Keratinocyte (primary cell): Measurements from ENCODE around the gene KMT2D. TPM values are rescaled to one million over a fixed set of nuclear protein-coding genes. Genes with fewer than 3 reads are reported as not detected.

Experiments
- DNase-seq: peaks from one replicate; pipeline ENCODE4 v3.0.0-alpha.2; 2011; ENCODE audit warnings: low read depth, missing footprints, low spot score
- FAIRE-seq: peaks from 2 replicates; lab custom pipeline; 2011; peaks lifted over from hg19 to GRCh38; lab: Jason Lieb, UNC
- H2AFZ ChIP-seq: 2 replicates; pipeline ENCODE4 v1.6.0; 2012; ENCODE audit warnings: low read length, control low read depth, inconsistent platforms; ENCODE audit not compliant: control insufficient read depth
- H3K27ac ChIP-seq: 2 replicates; pipeline ENCODE4 v1.5.1; 2011; ENCODE audit warnings: low read length; ENCODE audit not compliant: control insufficient read depth, insufficient read depth
- H3K27me3 ChIP-seq: 3 replicates; pipeline ENCODE4 v1.6.0; 2011; ENCODE audit warnings: low read length; ENCODE audit not compliant: control insufficient read depth, insufficient read depth; ENCODE audit errors: extremely low read depth
- H3K36me3 ChIP-seq, 2 experiments: 2 replicates in 1 of 2; 3 replicates in 1 of 2; pipeline ENCODE4 v1.5.1; 2011; ENCODE audit warnings: low read length in 2 of 2, mild to moderate bottlenecking in 1 of 2; ENCODE audit not compliant: control insufficient read depth in 2 of 2, insufficient read depth in 2 of 2; ENCODE audit errors: extremely low read depth in 1 of 2
- H3K4me1 ChIP-seq: 3 replicates; pipeline ENCODE4 v1.5.1; 2011; ENCODE audit warnings: low read length; ENCODE audit not compliant: control insufficient read depth, insufficient read depth; ENCODE audit errors: extremely low read depth
- H3K4me2 ChIP-seq: 3 replicates; pipeline ENCODE4 v1.6.0; 2011; ENCODE audit warnings: low read depth, low read length; ENCODE audit not compliant: control insufficient read depth, insufficient read depth; ENCODE audit errors: extremely low read depth
- H3K4me3 ChIP-seq, 3 experiments: fragments of 200-600 bp in 1 of 3; sonication (generic) in 1 of 3; 2 replicates in 2 of 3; 3 replicates in 1 of 3; pipeline ENCODE4 v1.5.1; 2011 to 2016; ENCODE audit warnings: low read length in 3 of 3, mild to moderate bottlenecking in 3 of 3, control low read depth in 2 of 3, inconsistent platforms in 1 of 3, low read depth in 1 of 3, mixed read lengths in 1 of 3, mixed run types in 1 of 3, moderate library complexity in 1 of 3; ENCODE audit not compliant: control insufficient read depth in 2 of 3, insufficient read depth in 2 of 3; ENCODE audit errors: extremely low read depth in 1 of 3
- H3K79me2 ChIP-seq: 2 replicates; pipeline ENCODE4 v1.6.0; 2012; ENCODE audit warnings: low read length; ENCODE audit not compliant: control insufficient read depth, insufficient read depth
- H3K9ac ChIP-seq: 3 replicates; pipeline ENCODE4 v1.6.0; 2011; ENCODE audit warnings: low read length; ENCODE audit not compliant: control insufficient read depth, insufficient read depth; ENCODE audit errors: extremely low read depth
- H3K9me1 ChIP-seq: 3 replicates; pipeline ENCODE4 v1.6.0; 2011; ENCODE audit warnings: low read length; ENCODE audit not compliant: control insufficient read depth, insufficient read depth; ENCODE audit errors: extremely low read depth
- H3K9me3 ChIP-seq: 2 replicates; pipeline ENCODE4 v1.5.1; 2012; ENCODE audit warnings: low read depth, low read length; ENCODE audit not compliant: control insufficient read depth
- H4K20me1 ChIP-seq: 3 replicates; pipeline ENCODE4 v1.6.0; 2011; ENCODE audit warnings: low read length; ENCODE audit not compliant: control insufficient read depth, insufficient read depth; ENCODE audit errors: extremely low read depth
- CTCF ChIP-seq, 3 experiments: IDR thresholded peaks in 1 of 3; conservative IDR thresholded peaks in 1 of 3; optimal IDR thresholded peaks in 1 of 3; 2 replicates in 2 of 3; 3 replicates in 1 of 3; pipeline versions ENCODE3 to v1.5.1; 2011; ENCODE audit warnings: low read length in 3 of 3, mild to moderate bottlenecking in 3 of 3, moderate library complexity in 2 of 3, control low read depth in 1 of 3, inconsistent platforms in 1 of 3; ENCODE audit not compliant: insufficient read depth in 2 of 3; ENCODE audit errors: extremely low read depth in 1 of 3
- EZH2 ChIP-seq: IDR thresholded peaks from one replicate; pipeline ENCODE4 v1.6.1; 2012; ENCODE audit warnings: inconsistent platforms, mild to moderate bottlenecking, low read length, moderate library complexity
- dilution Hi-C: fragments of 300-500 bp; cut with MboI; formaldehyde crosslinking; loops from one replicate; pipeline ENCODE4 v1.7.0; 2020; ENCODE audit warnings: low sequenced_read_pairs; ENCODE audit not compliant: extremely low pct_ligation_motif_present
- polyA plus RNA-seq, 5 experiments: library from polyadenylated mRNA; depleted of rRNA in 3 of 5; stranded (reverse) in 3 of 5; stranded (forward) in 1 of 5; unstranded in 1 of 5; fragments of >200 nt; gene quantifications; 1 replicate in 1 of 5; 2 replicates in 3 of 5; 3 replicates in 1 of 5; pipeline versions ENCODE4 v1.2.1 to v1.2.3, GENCODE V29; 2011 to 2012; ENCODE audit warnings: missing spikeins in 2 of 5, low read depth in 1 of 5, low replicate concordance in 1 of 5

Gene KMT2D
- polyA plus RNA-seq, 1 donor (not counting 4 experiments of a cell fraction or from before 2014, with no cell fraction given): 9.8 TPM

- no peak overlapping the region for H3K4me3 ChIP-seq
- H3K9ac ChIP-seq: no peak overlapping the region
- FAIRE-seq: no peak
- TF ChIP-seq EZH2 (no peak), CTCF (optimal IDR thresholded peaks at IDR 0.05 in 1 of 3, IDR thresholded peaks at IDR 0.05 in 1 of 3, conservative IDR thresholded peaks at IDR 0.05 in 1 of 3; ENCODE audit: extremely low read depth in 1 of 3, insufficient read depth in 2 of 3, low read length in 3 of 3) (no peak)
- no peaks in the 10 kb centered on the region for H3K27me3 ChIP-seq
- H3K79me2 ChIP-seq: peaks cover 3% of the 10 kb centered on the region
- peaks cover 59 to 61% of the 10 kb centered on the region in 2 experiments for H3K36me3 ChIP-seq
- H3K9me3 ChIP-seq: no peaks in the 10 kb centered on the region
- H4K20me1 ChIP-seq: peaks cover 6% of the 10 kb centered on the region
- dilution Hi-C loops: no loop called here
- no peak overlapping the region for H3K4me2 ChIP-seq
- no peak for DNase-seq
- peaks cover 2% of the 10 kb centered on the region for H3K9me1 ChIP-seq
- H2AFZ ChIP-seq: no peak overlapping the region
- H3K4me1 ChIP-seq: no peaks in the 10 kb centered on the region
- no peak overlapping the region for H3K27ac ChIP-seq
These were observed 26.8 kb downstream of the KMT2D start for GRCh38 chr12:49033611-49034285.

- H3K9ac ChIP-seq: no peak overlapping the region
- H2AFZ ChIP-seq: no peak overlapping the region
- no peak for TF ChIP-seq CTCF (optimal IDR thresholded peaks at IDR 0.05 in 1 of 3, IDR thresholded peaks at IDR 0.05 in 1 of 3, conservative IDR thresholded peaks at IDR 0.05 in 1 of 3; ENCODE audit: extremely low read depth in 1 of 3, insufficient read depth in 2 of 3, low read length in 3 of 3)
- TF ChIP-seq EZH2: no peak
- peaks cover 6% of the 10 kb centered on the region for H4K20me1 ChIP-seq
- H3K36me3 ChIP-seq: peaks cover 61 to 63% of the 10 kb centered on the region in 2 experiments
- no peaks in the 10 kb centered on the region for H3K4me1 ChIP-seq
- peaks cover 2% of the 10 kb centered on the region for H3K9me1 ChIP-seq
- H3K79me2 ChIP-seq: peaks cover 3% of the 10 kb centered on the region
- H3K4me3 ChIP-seq: no peak overlapping the region
- H3K4me2 ChIP-seq: no peak overlapping the region
- no peaks in the 10 kb centered on the region for H3K27me3 ChIP-seq
- dilution Hi-C loops: no loop called here
- FAIRE-seq (no peak), DNase-seq (no peak)
- no peaks in the 10 kb centered on the region for H3K9me3 ChIP-seq
- no peak overlapping the region for H3K27ac ChIP-seq
These were observed 27.7 kb downstream of the KMT2D start for GRCh38 chr12:49032679-49033447.
